B cell (primary cell): ENCODE data around the gene RHOT1.

Experiments used
- EZH2 ChIP-seq: IDR thresholded peaks from 2 replicates; pipeline ENCODE4 v1.6.1; 2012; ENCODE audit warnings: borderline replicate concordance, low read depth, mild to moderate bottlenecking, moderate library complexity, low read length; ENCODE audit not compliant: insufficient read depth, poor library complexity, severe bottlenecking
- TF ChIP-seq, protein P1 (sequence below): fragments of 200-600 bp; IDR thresholded peaks from one replicate; pipeline ENCODE4 v1.8.0; 2022; ENCODE audit warnings: antibody characterized with exemption, mild to moderate bottlenecking

DNA sequence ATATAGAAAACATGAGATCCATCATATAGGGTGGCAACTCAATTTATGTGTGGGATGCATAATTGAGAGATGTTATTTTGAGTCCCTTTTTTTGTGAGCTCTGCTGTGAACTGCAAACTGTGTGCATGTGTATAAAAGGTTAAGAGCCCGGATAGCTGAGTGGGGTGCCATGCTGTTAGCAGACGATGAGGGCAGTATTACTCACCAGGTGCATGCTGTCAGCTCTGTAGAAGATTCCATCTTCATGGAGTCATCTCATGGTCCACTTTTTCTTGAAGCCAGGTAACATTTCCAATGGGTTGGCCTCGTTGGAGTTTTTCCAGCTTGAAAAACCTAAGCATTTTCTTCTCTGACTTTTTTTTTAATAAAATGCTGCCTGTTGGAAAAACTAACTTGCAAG is 80.3 kb downstream of the RHOT1 start:
- TF ChIP-seq EZH2 = no peak
- TF ChIP-seq, protein P1, sequence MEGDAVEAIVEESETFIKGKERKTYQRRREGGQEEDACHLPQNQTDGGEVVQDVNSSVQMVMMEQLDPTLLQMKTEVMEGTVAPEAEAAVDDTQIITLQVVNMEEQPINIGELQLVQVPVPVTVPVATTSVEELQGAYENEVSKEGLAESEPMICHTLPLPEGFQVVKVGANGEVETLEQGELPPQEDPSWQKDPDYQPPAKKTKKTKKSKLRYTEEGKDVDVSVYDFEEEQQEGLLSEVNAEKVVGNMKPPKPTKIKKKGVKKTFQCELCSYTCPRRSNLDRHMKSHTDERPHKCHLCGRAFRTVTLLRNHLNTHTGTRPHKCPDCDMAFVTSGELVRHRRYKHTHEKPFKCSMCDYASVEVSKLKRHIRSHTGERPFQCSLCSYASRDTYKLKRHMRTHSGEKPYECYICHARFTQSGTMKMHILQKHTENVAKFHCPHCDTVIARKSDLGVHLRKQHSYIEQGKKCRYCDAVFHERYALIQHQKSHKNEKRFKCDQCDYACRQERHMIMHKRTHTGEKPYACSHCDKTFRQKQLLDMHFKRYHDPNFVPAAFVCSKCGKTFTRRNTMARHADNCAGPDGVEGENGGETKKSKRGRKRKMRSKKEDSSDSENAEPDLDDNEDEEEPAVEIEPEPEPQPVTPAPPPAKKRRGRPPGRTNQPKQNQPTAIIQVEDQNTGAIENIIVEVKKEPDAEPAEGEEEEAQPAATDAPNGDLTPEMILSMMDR = no peak
